ENCODE results near the gene ATXN2. TPM values are rescaled to one million over a fixed set of nuclear protein-coding genes. Genes with fewer than 3 reads are reported as not detected.

The ATXN2 gene
- total RNA-seq, 1 donor from 2014 or later = 34.2 TPM

GRCh38 chr12:111431772-111432171 lies 167.3 kb downstream of the ATXN2 start:
- Histone ChIP-seq H2AFZ (replicated peaks) (no peak overlapping the region), H3K27ac (no peak overlapping the region), H4K20me1 (ENCODE audit: low read depth) (no peaks in the 10 kb centered on the region), H3K4me1 (peaks cover 7% of the 10 kb centered on the region), H3F3A (ENCODE audit: low read depth) (no peaks in the 10 kb centered on the region), H3K79me2 (ENCODE audit: low read depth) (no peaks in the 10 kb centered on the region), H3K27me3 (no peaks in the 10 kb centered on the region), H3K4me2 (no peak overlapping the region), H3K4me3 (no peak overlapping the region), H3K36me3 (no peaks in the 10 kb centered on the region), H3K9me3 (ENCODE audit: low read depth) (no peaks in the 10 kb centered on the region), H3K9ac (no peak overlapping the region)
- H3K9me3 Mint-ChIP-seq = no peaks in the 10 kb centered on the region
- no peak overlapping the region for H3K4me3 Mint-ChIP-seq
- peaks cover 16% of the 10 kb centered on the region for H3K4me1 Mint-ChIP-seq
- H3K27me3 Mint-ChIP-seq (ENCODE audit: insufficient read depth, low read depth) = peaks cover 10% of the 10 kb centered on the region
- TF ChIP-seq CTCF (IDR thresholded peaks at IDR 0.05) = no peak
- no peak for TF ChIP-seq EZH2 (IDR thresholded peaks at IDR 0.05)
- no peak for TF ChIP-seq EZH2phosphoT487 (IDR thresholded peaks at IDR 0.05)
- H3K36me3 Mint-ChIP-seq = no peaks in the 10 kb centered on the region
- DNase-seq (ENCODE audit: low spot score) = peak; percentile 57
- peak overlapping the region; percentile 78 for H3K27ac Mint-ChIP-seq

- H3F3A ChIP-seq (ENCODE audit: low read depth) = no peaks in the 10 kb centered on the region
- H2AFZ ChIP-seq (replicated peaks) = no peak overlapping the region
- peaks cover 19% of the 10 kb centered on the region for H3K4me1 Mint-ChIP-seq
- no peak overlapping the region for H3K27ac ChIP-seq
- H3K27ac Mint-ChIP-seq = peak overlapping the region; percentile 69
- no peak overlapping the region for H3K9ac ChIP-seq
- H3K36me3 ChIP-seq = no peaks in the 10 kb centered on the region
- no peak for DNase-seq (ENCODE audit: low spot score)
- peaks cover 7% of the 10 kb centered on the region for H3K4me1 ChIP-seq
- no peak overlapping the region for H3K4me2 ChIP-seq
- H3K79me2 ChIP-seq (ENCODE audit: low read depth) = no peaks in the 10 kb centered on the region
- H3K27me3 Mint-ChIP-seq (ENCODE audit: insufficient read depth, low read depth) = peaks cover 10% of the 10 kb centered on the region
- H3K9me3 ChIP-seq (ENCODE audit: low read depth) = no peaks in the 10 kb centered on the region
- no peaks in the 10 kb centered on the region for H3K36me3 Mint-ChIP-seq
- TF ChIP-seq EZH2phosphoT487 (IDR thresholded peaks at IDR 0.05) = no peak
- no peak for TF ChIP-seq CTCF (IDR thresholded peaks at IDR 0.05)
- no peak for TF ChIP-seq EZH2 (IDR thresholded peaks at IDR 0.05)
- H3K4me3 Mint-ChIP-seq = no peak overlapping the region
- no peaks in the 10 kb centered on the region for H3K27me3 ChIP-seq
- no peaks in the 10 kb centered on the region for H3K9me3 Mint-ChIP-seq
- H4K20me1 ChIP-seq (ENCODE audit: low read depth) = no peaks in the 10 kb centered on the region
- no peak overlapping the region for H3K4me3 ChIP-seq
These were observed 168.4 kb downstream of the ATXN2 start for GRCh38 chr12:111430433-111431353.

- peaks cover 5% of the 10 kb centered on the region for H4K20me1 ChIP-seq (ENCODE audit: low read depth)
- TF ChIP-seq EZH2phosphoT487 (IDR thresholded peaks at IDR 0.05) (no peak), CTCF (IDR thresholded peaks at IDR 0.05) (no peak), EZH2 (IDR thresholded peaks at IDR 0.05) (no peak)
- no peaks in the 10 kb centered on the region for H3K9me3 Mint-ChIP-seq
- H3K27me3 Mint-ChIP-seq (ENCODE audit: insufficient read depth, low read depth) = peaks cover 8% of the 10 kb centered on the region
- no peaks in the 10 kb centered on the region for H3K27me3 ChIP-seq
- no peak overlapping the region for H3K9ac ChIP-seq
- no peak overlapping the region for H2AFZ ChIP-seq (replicated peaks)
- H3K36me3 ChIP-seq = no peaks in the 10 kb centered on the region
- no peak overlapping the region for H3K4me2 ChIP-seq
- H3K27ac Mint-ChIP-seq = no peak overlapping the region
- H3K4me1 ChIP-seq = peaks cover 14% of the 10 kb centered on the region
- H3K4me3 Mint-ChIP-seq = no peak overlapping the region
- H3K27ac ChIP-seq = no peak overlapping the region
- no peak overlapping the region for H3K4me3 ChIP-seq
- DNase-seq (ENCODE audit: low spot score) = no peak
- H3K4me1 Mint-ChIP-seq = peaks cover 20% of the 10 kb centered on the region
- no peaks in the 10 kb centered on the region for H3K36me3 Mint-ChIP-seq
- no peaks in the 10 kb centered on the region for H3K9me3 ChIP-seq (ENCODE audit: low read depth)
- no peaks in the 10 kb centered on the region for H3K79me2 ChIP-seq (ENCODE audit: low read depth)
- no peaks in the 10 kb centered on the region for H3F3A ChIP-seq (ENCODE audit: low read depth)
These were observed 169.2 kb downstream of the ATXN2 start for GRCh38 chr12:111429828-111430432.

Data from neural progenitor cell (in vitro differentiated cells).